ENCODE measurements around the gene SLC7A7.

- TF ChIP-seq, protein P1, sequence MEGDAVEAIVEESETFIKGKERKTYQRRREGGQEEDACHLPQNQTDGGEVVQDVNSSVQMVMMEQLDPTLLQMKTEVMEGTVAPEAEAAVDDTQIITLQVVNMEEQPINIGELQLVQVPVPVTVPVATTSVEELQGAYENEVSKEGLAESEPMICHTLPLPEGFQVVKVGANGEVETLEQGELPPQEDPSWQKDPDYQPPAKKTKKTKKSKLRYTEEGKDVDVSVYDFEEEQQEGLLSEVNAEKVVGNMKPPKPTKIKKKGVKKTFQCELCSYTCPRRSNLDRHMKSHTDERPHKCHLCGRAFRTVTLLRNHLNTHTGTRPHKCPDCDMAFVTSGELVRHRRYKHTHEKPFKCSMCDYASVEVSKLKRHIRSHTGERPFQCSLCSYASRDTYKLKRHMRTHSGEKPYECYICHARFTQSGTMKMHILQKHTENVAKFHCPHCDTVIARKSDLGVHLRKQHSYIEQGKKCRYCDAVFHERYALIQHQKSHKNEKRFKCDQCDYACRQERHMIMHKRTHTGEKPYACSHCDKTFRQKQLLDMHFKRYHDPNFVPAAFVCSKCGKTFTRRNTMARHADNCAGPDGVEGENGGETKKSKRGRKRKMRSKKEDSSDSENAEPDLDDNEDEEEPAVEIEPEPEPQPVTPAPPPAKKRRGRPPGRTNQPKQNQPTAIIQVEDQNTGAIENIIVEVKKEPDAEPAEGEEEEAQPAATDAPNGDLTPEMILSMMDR (IDR thresholded peaks at IDR 0.05), result no peak
- TF ChIP-seq POLR2A (IDR thresholded peaks at IDR 0.05), result no peak
Measured at GRCh38 chr14:22780941-22781300, 34.3 kb downstream of the SLC7A7 start.

Measured in right lobe of liver (tissue), 4 donors.